GM18511 (cell line): ENCODE results near the gene SPRR2G.
"Not testable (repeated sequence)": the region's sequence is repeated elsewhere in the genome, so short reads cannot be mapped to it uniquely, and the experiment has no call there.

Experiments
- ATAC-seq: cut with Tn5 transposase; IDR thresholded peaks from one replicate; pipeline ENCODE4 v1.9.1; 2021; ENCODE audit warnings: mild to moderate bottlenecking, moderate library complexity; ENCODE audit not compliant: unreplicated experiment

SPRR2G gene

GRCh38 chr1:153150846-153151245 is at the start of gene SPRR2G:
TSS of gene SPRR2G (minus strand) at chr1:153150890. CDS start at chr1:153150110, 780 bp downstream.
- ATAC-seq, result no peak

GRCh38 chr1:153195216-153195615 is 44.5 kb upstream of the SPRR2G start:
- ATAC-seq, result no peak

- no peak for ATAC-seq
Measured at GRCh38 chr1:153194331-153195050, 43.8 kb upstream of the SPRR2G start.

GRCh38 chr1:153192697-153193096 is 42.0 kb upstream of the SPRR2G start:
- ATAC-seq, result no peak

GRCh38 chr1:153190373-153190772 is 39.7 kb upstream of the SPRR2G start:
- ATAC-seq, result no peak

- not testable (repeated sequence) for ATAC-seq
Measured at GRCh38 chr1:153188301-153188700, 37.6 kb upstream of the SPRR2G start.

- ATAC-seq, result no peak
Measured at GRCh38 chr1:153180556-153180955, 29.9 kb upstream of the SPRR2G start.

- ATAC-seq, result no peak
Measured at GRCh38 chr1:153178922-153179321, 28.2 kb upstream of the SPRR2G start.

- no peak for ATAC-seq
Measured at GRCh38 chr1:153174624-153175023, 23.9 kb upstream of the SPRR2G start.

- no peak for ATAC-seq
Measured at GRCh38 chr1:153168686-153169085, 18.0 kb upstream of the SPRR2G start.

GRCh38 chr1:153155541-153155940 is 4.9 kb upstream of the SPRR2G start:
- ATAC-seq, result no peak

GRCh38 chr1:153152481-153152880 is 1.8 kb upstream of the SPRR2G start:
- ATAC-seq, result no peak

GRCh38 chr1:153141377-153141776 is 9.3 kb downstream of the SPRR2G start:
- no peak for ATAC-seq

GRCh38 chr1:153140484-153140883 is 10.2 kb downstream of the SPRR2G start:
- ATAC-seq, result no peak

- ATAC-seq, result no peak
Measured at GRCh38 chr1:153133743-153134142, 16.9 kb downstream of the SPRR2G start.

- no peak for ATAC-seq
Measured at GRCh38 chr1:153133267-153133666, 17.4 kb downstream of the SPRR2G start.

- not testable (repeated sequence) for ATAC-seq
Measured at GRCh38 chr1:153128688-153129087, 22.0 kb downstream of the SPRR2G start.

GRCh38 chr1:153127296-153127695 is 23.4 kb downstream of the SPRR2G start:
- no peak for ATAC-seq

- no peak for ATAC-seq
Measured at GRCh38 chr1:153125536-153125935, 25.2 kb downstream of the SPRR2G start.

GRCh38 chr1:153123793-153124192 is 26.9 kb downstream of the SPRR2G start:
- not testable (repeated sequence) for ATAC-seq

- no peak for ATAC-seq
Measured at GRCh38 chr1:153122831-153123421, 27.8 kb downstream of the SPRR2G start.

GRCh38 chr1:153120945-153121344 is 29.7 kb downstream of the SPRR2G start:
- ATAC-seq, result no peak
